A549 treated with AZD9567 at 1 μM for 4 hours (cell line): ENCODE results near the gene ZNF433. TPM values are rescaled to one million over a fixed set of nuclear protein-coding genes. Genes with fewer than 3 reads are reported as not detected.

Experiments used
- total RNA-seq: library from RNA; stranded (reverse); fragments of 200-300 nt; extraction: Qiagen RNA extraction; gene quantifications from 5 replicates; pipeline ENCODE4 v1.2.3, GENCODE V29; 2022; ENCODE audit not compliant: insufficient read depth

Gene ZNF433
- not detected in 5 replicates for total RNA-seq

DNA sequence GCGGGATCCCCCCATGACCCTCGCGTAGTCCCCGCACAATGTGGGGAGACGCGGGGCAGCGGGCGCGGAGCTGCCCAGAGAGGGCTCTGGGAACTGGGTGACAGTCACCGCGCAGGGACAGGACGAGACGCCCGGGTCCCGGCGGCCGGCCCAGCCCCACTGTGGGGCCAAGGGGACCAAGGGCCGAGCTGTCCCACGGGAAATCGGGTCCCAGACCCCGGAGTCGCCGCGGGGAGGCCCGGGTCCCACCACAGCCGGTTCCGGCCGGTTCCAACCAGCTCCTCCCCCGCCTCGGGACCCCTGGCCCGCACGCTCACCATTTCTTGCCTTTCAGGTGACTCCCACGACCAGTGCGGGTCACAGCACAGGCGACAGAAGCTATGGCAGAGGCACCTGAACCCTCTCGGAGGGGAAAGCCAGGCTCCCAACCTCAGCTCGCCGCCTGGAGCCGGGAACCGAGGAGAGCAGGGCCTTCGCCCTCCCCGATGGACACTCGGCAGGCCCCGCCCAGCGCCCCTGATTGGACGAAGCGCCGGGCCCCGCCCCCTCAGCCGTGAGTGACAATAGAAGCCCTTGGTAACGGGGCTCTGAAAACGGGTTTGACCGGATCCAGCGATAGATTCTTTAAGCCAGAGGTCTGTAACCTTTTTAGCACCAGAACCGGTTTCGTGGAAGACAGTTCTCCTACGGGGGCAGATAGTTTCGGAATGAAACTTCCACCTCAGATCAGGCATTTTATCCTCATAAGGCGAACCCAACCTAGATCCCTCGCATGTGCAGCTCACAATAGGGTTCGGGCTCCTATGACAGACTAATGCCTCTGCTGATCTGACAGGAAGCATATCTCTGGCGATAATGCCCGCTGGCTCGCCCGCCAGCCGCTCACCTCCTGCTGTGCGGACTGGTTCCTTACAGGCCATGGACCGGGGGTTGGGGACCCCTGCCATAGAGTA, at the start of gene ZNF433:
TSS of gene ZNF433 (minus strand) at position 460 of the 953 bp plus-strand sequence. CDS start at position 320, 140 bp downstream.

GRCh38 chr19:12064590-12065538, 29.4 kb upstream of the ZNF433 start, which contains the start of gene ZNF844:
TSS of gene ZNF844 (plus strand) at chr19:12064731. CDS start at chr19:12064874, 143 bp downstream.

DNA sequence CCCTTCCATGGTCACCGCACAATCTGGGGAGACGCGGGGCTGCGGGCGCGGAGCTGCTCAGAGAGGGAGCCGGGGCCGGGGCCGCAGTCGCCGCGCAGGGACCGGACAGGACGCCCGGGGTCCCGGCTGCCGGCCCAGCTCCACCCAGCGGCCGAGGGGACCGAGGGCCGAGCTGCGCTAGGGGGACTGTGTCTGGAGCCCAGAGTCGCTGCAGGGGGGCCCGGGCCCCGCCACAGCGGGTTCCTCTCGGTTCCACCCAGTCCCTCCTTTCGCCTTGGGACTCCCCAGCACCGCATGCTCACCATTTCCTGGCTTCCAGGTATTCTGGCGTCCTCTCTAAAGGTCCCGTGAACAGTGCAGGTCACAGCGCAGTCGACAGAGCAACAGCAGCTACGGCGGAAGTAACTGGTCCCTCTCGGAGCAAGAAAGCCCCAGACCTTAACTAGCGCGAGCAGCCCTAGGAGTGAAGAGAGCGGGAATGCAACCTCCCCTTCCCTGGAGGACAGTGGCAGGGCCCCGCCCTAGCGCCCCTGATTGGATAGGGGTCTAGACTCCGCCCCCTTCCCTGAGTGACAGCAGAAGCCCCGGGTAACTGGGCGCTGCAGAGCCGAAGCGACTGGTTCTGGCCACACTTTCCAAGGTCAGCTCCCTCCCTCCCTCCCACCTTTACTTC, 17.2 kb upstream of the ZNF433 start, which contains the start of gene ZNF878:
TSS of gene ZNF878 (minus strand) at position 465 of the 673 bp plus-strand sequence. CDS start at position 305, 160 bp downstream.

DNA sequence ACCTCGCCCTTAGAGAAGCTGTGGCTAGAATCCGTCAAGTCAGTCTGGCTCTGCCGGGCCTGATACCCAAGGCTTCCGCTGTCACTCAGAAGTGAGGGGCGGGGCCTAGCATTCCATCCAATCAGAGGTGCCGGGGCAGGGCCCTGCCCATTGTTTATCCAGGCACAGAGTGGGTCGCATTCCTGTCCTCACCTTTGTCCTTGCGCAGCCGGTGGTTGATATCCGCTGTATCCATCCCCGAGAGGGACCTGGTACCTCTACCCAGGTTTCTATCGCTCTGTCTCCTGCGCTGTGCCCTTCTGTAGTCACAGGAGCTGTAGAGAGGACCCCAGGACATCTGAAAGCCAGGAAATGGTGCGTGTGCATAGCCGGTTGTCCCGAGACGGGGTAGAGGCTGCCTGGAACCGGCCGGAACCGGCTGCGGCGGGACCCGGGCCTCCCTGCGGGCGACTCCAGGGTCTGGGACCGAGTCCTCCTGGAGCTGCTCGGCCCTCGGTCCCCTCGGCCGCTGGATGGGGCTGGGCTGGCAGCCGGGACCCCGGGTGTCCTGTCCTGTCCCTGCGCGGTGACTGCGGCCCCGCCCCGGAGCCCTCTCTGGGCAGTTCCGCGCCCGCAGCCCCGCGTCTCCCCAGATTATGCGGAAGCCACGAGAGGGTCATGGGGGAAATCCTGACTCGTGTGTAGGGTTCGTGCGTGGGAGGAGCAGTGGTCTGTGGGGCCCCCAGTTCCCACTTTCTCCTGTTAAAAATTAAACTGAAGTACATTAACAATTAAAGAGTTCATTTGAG, 70.4 kb downstream of the ZNF433 start, which contains the start of gene ZNF763:
TSS of gene ZNF763 (plus strand) at position 183 of the 788 bp plus-strand sequence. CDS start at position 352, 169 bp downstream.

Other genes with a start within 250 kb of the ZNF433 start
- not detected in 5 replicates for gene ZNF491, start 237.2 kb downstream of the ZNF433 start, total RNA-seq
- gene ZNF440, start 221.4 kb downstream of the ZNF433 start, total RNA-seq = 0.05 to 0.12 TPM (median 0.07 TPM) in 4 of 5 replicates, not detected in the other
- gene ZNF439, start 187.0 kb downstream of the ZNF433 start, total RNA-seq = not detected in 5 replicates
- gene ZNF69, start 147.9 kb downstream of the ZNF433 start, total RNA-seq = not detected in 5 replicates
- gene ZNF700, start 110.6 kb downstream of the ZNF433 start, total RNA-seq = 0.27 to 0.33 TPM (median 0.32 TPM) in 4 of 5 replicates, not detected in the other
- not detected in 5 replicates for gene ZNF763, start 70.6 kb downstream of the ZNF433 start, total RNA-seq
- gene ZNF878, start 17.3 kb upstream of the ZNF433 start, total RNA-seq = not detected in 5 replicates
- gene ZNF844, start 29.1 kb upstream of the ZNF433 start, total RNA-seq = 0.02 TPM in 1 of 5 replicates, not detected in the others
- gene ZNF20, start 104.7 kb upstream of the ZNF433 start, total RNA-seq = 0.03 to 0.21 TPM (median 0.10 TPM) in 4 of 5 replicates, not detected in the other
- gene ZNF625, start 121.1 kb upstream of the ZNF433 start, total RNA-seq = not detected in 5 replicates
- gene ZNF136, start 127.4 kb upstream of the ZNF433 start, total RNA-seq = 1.4 to 3.9 TPM (median 1.7 TPM) in 5 replicates